NCI-H446 (cell line): ENCODE results near the gene OR4D2.

Experiments used
- DNase-seq, 2 experiments: peaks; one replicate each; lab custom pipeline; 2025; lab: John Stamatoyannopoulos, UW

The OR4D2 gene

GRCh38 chr17:58210922-58211321 is 44.1 kb downstream of the OR4D2 start:
- no peak for DNase-seq

GRCh38 chr17:58215685-58216084 is 48.9 kb downstream of the OR4D2 start:
- DNase-seq: peak in 1 of 2 experiments; percentile 7

GRCh38 chr17:58217766-58218165 is 51.0 kb downstream of the OR4D2 start:
- DNase-seq: no peak

- peak; percentile 83 to 95 for DNase-seq
Observed at GRCh38 chr17:58219007-58219788, 52.4 kb downstream of the OR4D2 start, which contains the start of gene MKS1. MKS1 (minus strand) TSS chr17:58219255; CDS start chr17:58219230, 25 bp downstream.

- DNase-seq: no peak
Observed at GRCh38 chr17:58219789-58220183, 53.0 kb downstream of the OR4D2 start.
